SKM-1 (cell line): ENCODE results near the gene CEP72.
"Not testable (repeated sequence)": the region's sequence is repeated elsewhere in the genome, so short reads cannot be mapped to it uniquely, and the experiment has no call there.

Experiments used
- DNase-seq: peaks from one replicate; lab custom pipeline; 2025; ENCODE audit not compliant: unreplicated experiment; lab: John Stamatoyannopoulos, UW

The CEP72 gene

DNA sequence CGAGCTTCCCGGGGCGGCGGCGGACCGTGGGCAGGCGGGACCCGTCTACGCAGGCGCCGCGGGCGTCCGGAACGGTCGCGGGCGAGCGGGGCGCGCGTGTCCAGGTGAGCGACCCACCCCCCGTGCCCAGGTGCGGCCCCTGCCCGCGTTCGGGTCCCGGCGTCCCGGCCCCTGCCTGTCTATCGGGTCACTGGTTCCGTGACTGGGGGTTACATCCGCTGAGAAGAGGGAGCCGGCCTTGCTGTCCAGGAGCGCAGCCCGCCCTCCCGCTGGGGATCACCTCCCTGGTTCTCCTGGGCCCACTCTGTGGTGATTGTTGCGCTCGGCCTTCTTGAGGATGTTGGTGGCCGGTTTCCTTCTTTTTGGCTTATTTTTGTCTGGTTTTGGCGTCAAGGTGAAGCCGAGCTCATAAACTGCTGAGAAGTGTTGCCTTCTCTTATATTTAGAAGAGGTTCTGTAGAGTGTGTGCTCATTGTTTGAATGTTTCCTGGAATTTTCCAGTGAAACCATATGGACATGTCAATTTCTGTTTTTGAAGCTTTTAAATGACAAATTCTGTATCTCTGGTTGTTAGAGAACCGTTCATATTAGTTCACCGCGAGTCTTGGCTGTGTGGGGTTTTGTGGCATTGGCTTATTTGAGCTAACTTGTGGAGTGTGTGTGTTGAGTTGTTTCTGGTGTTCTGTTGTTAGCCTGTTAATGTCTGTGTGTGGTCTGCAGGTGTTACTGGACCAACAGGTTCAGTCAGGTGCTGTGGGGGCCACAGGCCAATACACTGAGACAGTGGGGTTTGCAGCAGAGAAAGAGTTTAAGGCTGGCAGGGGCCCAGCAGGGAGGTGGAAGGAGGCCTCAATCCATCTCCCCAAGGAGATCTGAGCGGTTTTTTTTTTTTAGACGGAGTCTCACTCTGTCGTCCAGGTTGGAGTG, 621 bp downstream of the CEP72 start:
- no peak for DNase-seq

DNA sequence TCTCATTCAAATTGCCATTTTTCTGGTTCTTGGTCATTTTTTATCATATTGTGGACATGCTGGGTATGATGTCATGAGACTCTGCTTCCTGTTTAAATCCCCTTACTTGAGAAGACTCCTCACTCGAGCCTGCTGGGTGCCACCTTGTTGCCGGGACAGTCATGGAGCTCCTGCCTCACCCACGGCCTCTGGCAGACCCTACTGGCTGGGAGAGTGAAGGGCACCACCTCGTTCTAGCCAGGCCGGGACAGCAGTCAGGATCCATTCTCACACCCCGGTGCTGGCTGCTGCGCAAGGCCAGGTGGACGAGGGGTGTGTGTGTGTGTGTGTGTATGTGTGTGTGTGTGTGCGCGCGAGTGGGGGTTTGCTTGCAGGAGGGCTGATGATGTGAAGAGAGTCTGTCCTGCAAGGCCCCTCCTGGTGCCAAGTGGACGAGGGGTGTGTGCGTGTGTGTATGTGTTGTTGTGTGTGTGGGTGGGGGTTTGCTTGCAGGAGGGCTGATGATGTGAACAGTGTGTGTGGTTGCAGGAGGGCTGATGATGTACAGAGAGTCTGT, 4.4 kb downstream of the CEP72 start:
- no peak for DNase-seq

- no peak for DNase-seq
Observed at GRCh38 chr5:617896-618295, 5.8 kb downstream of the CEP72 start.

- no peak for DNase-seq
Observed at GRCh38 chr5:618450-618849, 6.3 kb downstream of the CEP72 start.

DNA sequence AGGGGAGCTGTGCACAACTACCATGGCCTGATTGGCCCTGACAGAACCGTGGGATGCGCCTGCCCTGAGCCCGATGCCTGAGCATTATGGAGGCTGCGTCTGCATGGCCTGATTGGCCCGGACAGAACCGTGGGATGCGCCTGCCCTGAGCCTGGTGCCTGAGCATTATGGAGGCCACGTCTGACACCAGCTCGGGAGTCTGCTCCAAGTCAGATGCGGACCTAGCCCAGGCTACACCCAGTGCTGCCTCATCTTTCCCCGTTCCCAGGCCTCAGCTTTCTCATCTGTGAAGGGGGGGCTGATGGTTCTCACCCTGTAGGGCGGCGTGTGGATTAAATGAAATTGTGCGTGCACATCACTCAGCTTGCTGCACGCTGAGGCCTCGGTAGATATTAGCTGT, 7.3 kb downstream of the CEP72 start:
- DNase-seq = no peak

- no peak for DNase-seq
Observed at GRCh38 chr5:620152-620551, 8.0 kb downstream of the CEP72 start.

- no peak for DNase-seq
Observed at GRCh38 chr5:620586-621180, 8.5 kb downstream of the CEP72 start.

- no peak for DNase-seq
Observed at GRCh38 chr5:621341-621761, 9.2 kb downstream of the CEP72 start.

DNA sequence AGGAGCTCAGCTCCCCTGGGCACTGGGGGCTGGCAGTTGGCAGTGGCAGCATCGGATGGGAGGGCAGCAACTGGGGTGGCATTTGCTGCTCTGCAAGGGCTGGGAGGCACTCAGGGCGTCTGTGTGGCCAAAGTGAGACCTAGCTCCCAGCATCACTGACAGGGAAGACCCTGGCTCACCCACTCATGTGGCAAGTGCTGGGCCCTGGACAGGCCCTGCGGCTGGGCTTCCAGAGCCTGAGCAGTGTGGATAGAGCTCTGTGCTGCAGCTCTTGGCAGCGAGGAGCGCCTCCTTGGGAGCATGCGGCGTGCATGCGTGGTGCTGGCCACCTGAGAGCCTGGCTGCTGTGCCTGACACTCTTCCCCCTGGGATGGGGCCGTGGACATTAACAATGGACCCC, 10.2 kb downstream of the CEP72 start:
- no peak for DNase-seq

GRCh38 chr5:622946-623522, 10.9 kb downstream of the CEP72 start:
- no peak for DNase-seq

GRCh38 chr5:623531-623930, 11.4 kb downstream of the CEP72 start:
- no peak for DNase-seq

DNA sequence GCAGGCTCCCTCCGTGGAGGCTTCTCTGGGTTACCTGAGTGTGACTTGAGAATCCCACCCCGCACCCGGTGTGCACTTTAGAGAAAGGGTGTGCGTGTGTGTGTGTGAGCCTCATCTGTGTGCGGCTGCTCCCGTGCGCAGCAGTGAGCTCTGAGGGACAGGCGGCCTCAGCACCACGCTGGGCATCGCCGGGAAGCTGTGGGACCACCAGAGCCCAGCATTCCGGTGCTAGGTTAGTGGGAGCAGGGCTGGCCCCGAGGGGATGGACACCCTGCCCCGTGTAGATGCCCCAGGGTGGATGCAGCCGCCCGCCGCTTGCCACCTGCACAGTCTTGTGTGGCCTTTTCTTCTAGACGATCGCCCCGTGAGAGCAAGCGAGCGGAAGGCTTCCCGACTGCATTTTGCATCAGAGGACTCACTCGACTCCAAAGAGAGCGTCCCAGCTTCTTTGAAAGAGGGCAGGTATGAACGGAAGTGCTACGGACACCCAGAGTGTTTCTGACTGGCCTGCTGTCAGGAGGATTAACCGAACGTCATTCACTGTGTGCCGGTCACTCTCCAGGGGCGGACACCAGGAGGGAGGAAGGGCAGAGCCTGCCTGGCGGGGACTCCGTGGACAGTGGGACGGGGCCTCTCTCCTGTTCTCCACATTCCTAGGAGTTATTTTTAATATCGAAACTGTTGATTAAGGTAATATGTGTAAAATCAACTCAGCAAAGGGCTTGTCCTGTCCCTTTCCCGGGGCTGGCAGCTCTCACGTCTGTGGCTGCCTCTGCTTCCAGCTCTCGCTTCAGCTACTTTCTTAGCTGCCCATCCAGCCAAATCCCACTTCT, 12.2 kb downstream of the CEP72 start:
- DNase-seq = no peak

- no peak for DNase-seq
Observed at GRCh38 chr5:624951-625230, 12.8 kb downstream of the CEP72 start.

- no peak for DNase-seq
Observed at GRCh38 chr5:625516-625915, 13.4 kb downstream of the CEP72 start.

- no peak for DNase-seq
Observed at GRCh38 chr5:626850-627249, 14.7 kb downstream of the CEP72 start.

DNA sequence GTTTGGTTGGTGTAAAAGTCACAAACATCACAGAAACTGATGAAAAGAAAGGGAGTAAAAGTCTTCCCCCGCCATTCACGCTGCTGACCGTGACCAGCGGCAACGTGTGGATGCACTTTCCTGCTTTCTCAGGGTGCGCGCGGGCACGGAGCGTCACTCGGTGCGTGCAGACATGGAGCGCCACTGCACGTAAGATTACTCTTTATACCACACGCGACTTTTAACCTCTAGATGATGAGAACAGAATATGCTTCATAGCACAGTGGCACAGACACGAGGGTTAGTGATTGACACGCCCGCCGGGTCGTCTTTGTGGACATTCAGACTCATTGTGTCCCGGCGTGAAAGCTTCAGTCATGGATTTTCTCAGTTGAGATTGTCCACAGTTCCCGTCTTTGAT, 15.7 kb downstream of the CEP72 start:
- DNase-seq = no peak

- not testable (repeated sequence) for DNase-seq
Observed at GRCh38 chr5:628351-629205, 16.4 kb downstream of the CEP72 start.

DNA sequence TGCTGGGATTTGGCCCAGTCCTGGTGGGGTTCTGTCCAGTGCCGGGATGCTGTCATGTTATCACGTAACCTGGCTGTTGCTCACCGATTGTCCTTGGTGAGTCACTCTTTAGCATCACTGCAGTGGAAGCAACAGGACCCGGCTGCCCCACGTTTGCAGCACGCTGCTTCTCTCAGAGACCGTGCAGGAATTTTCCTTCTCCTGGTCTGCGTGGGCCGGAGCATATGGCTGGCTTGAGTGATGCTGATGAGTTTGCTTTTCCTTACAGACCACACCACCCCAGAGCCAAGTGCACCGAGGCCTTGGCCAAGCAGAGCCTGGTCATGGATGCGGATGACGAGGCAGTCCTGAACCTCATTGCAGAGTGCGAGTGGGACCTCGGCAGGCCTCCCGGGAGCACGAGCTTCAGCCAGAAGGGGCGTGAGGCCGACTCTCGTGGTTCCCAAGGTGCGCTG, 21.4 kb downstream of the CEP72 start:
- no peak for DNase-seq

GRCh38 chr5:634191-634590, 22.1 kb downstream of the CEP72 start:
- no peak for DNase-seq
